ENCODE data around the gene KCNQ1. TPM values are rescaled to one million over a fixed set of nuclear protein-coding genes. Genes with fewer than 3 reads are reported as not detected.
A peak's percentile ranks its signal among the peaks of the same experiment; 100 is the strongest.

The KCNQ1 gene
- total RNA-seq, 2 donors from 2014 or later: 38.9 to 46.1 TPM

DNA sequence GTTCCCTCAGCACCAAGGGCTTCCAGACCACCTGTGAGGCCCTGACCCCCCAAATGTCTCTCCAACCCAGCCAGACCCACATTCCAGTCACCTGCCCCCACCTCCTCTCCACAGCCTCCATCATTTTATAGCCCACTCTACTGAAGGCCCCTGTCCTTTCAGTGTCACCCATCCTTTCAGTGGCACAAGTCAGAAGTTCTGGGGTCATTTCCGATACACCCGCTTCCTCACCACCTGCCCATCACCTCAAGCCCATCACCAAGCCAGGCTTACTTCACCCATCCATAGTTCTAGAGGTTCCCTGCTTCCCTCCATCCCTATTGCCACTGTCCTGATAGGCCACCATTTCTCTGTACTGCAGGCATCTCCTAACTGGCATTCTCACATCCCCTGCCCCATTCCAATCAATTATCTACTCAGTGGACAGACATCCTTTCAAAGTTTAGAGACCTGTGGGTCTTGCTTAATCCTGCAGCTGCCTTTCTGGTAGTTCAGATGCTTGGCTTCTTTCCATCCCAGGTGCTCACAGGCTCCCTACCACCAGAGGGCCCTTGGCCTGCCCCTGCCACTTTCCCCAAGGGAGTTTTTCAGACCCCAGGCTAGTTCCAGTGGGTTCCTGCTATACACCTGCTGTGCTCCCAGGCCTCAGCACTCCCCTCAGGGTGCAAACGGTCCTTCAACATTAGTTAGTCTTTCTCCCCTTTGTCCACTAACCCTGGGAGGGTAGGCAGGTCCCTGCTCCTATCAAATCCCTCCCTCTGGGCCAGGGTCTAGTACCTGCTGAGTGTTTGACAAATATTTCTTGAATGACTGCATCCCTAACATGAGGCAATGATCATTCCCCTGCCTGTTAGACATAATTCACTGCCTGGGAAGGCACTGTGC lies 247.4 kb downstream of the KCNQ1 start:
- intact Hi-C loops (cut with DNase I): no loop called here
- ATAC-seq: peak; percentile 53
- no peak overlapping the region for H3K4me3 ChIP-seq
- H3K4me1 ChIP-seq: peaks cover 72% of the 10 kb centered on the region
- TF ChIP-seq CTCF (IDR thresholded peaks at IDR 0.05): peak in 5 of 7 experiments; percentile 19 to 63 (median 50)
- no peak for TF ChIP-seq POLR2A (IDR thresholded peaks at IDR 0.05)
- DNase-seq: peak; percentile 21 to 67 (median 45)
- no peaks in the 10 kb centered on the region for H3K27me3 ChIP-seq
- peak overlapping the region; percentile 26 to 55 (median 38) for H3K27ac ChIP-seq
- no peaks in the 10 kb centered on the region for H3K36me3 ChIP-seq (replicated peaks in 1 of 2; ENCODE audit: insufficient read depth in 1 of 2, low read depth in 2 of 2)
- H3K9me3 ChIP-seq: no peaks in the 10 kb centered on the region
- 70 to 77% methylated on average over 3 of the region's 3 CpGs for WGBS, 2 donors

DNA sequence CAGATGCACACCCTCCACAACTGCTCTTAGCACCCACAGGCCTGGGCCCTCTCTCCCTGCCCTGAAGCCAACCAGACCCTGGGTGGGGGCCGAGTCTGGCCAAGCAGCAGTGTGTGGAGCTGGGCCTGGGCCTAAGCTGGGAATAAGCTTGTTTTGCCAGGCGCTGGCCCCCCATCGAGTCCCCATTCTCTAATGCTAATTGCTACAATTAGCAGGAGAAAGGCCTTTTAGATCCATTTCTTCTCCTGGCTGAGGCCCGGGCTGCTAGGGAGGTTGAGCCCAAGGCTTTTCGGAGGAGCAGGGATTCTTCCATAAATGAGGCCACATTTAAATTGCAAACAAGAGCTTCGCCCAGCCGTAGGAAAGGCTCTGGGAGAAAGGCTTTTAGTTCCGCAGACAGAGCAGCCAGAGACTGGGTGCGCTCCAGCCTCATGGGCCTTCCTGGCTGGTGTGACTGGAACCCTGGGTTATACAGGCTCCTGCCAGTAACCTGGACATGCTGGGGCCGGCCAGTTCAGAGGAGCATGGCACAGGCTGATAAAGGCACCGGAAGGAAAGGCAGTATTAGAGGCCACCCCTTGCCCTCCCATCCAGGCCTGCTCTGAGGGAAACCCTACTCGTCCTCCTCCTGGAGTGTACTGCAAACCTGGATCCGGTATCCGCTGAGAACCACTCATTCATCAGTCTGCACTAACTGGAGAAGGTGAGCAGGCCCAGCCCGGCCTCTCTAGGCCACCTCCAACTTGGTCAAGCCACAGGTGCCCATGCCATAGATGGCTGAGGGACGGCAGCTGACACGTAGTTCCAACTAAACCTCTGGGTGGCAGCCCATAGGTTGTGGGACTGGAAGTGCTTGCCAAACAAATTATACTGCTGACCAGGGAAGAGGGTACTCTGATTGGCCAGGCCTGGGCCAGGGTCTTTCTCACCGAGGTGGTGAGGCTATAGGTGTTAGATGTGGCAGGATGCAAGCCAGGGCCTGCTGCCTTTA lies 248.8 kb downstream of the KCNQ1 start:
- WGBS, 2 donors: 73 to 89% methylated on average over 14 to 18 of the region's 18 CpGs
- ATAC-seq (no peak), DNase-seq (peak in 3 of 4 donors; percentile 8 to 13 (median 8))
- TF ChIP-seq POLR2A (IDR thresholded peaks at IDR 0.05) (no peak), CTCF (IDR thresholded peaks at IDR 0.05) (peak in 1 of 7 experiments; percentile 3)
- no peak overlapping the region for H3K4me3 ChIP-seq
- H3K27ac ChIP-seq: peak overlapping the region in 2 of 4 donors; percentile 46 to 55
- H3K36me3 ChIP-seq (replicated peaks in 1 of 2; ENCODE audit: insufficient read depth in 1 of 2, low read depth in 2 of 2): no peaks in the 10 kb centered on the region
- H3K27me3 ChIP-seq: no peaks in the 10 kb centered on the region
- peaks cover 59% of the 10 kb centered on the region for H3K4me1 ChIP-seq
- no peaks in the 10 kb centered on the region for H3K9me3 ChIP-seq
- intact Hi-C loops (cut with DNase I): no loop called here

DNA sequence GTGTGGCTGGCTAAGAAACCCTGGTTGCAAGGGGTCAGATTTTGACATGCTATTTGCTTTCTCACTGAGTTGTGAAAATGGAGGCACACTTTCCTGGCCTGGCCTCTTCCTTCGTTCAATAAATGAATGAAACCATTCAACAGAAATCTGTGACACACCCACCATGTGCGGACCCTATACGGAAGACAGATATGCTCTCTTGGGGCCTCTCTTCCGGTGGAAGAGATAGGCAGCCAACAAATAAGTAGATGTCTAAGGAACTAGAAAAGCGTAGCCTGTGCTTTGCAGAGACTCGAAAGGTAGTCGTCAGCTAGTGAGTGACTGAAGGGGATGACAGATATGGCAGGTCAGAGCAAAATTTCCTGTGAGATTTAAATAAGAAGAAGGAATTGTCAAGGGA lies 249.7 kb downstream of the KCNQ1 start:
- Histone ChIP-seq H3K27me3 (no peaks in the 10 kb centered on the region), H3K27ac (no peak overlapping the region), H3K4me3 (no peak overlapping the region), H3K36me3 (replicated peaks in 1 of 2; ENCODE audit: insufficient read depth in 1 of 2, low read depth in 2 of 2) (no peaks in the 10 kb centered on the region), H3K4me1 (peaks cover 50% of the 10 kb centered on the region), H3K9me3 (no peaks in the 10 kb centered on the region)
- DNase-seq: peak in 1 of 4 donors; percentile 4
- no peak for ATAC-seq
- intact Hi-C loops (cut with DNase I): no loop called here
- TF ChIP-seq CTCF (IDR thresholded peaks at IDR 0.05) (no peak), POLR2A (IDR thresholded peaks at IDR 0.05) (no peak)
- WGBS, 2 donors: 77 to 96% methylated on average over 7 of the region's 7 CpGs

DNA sequence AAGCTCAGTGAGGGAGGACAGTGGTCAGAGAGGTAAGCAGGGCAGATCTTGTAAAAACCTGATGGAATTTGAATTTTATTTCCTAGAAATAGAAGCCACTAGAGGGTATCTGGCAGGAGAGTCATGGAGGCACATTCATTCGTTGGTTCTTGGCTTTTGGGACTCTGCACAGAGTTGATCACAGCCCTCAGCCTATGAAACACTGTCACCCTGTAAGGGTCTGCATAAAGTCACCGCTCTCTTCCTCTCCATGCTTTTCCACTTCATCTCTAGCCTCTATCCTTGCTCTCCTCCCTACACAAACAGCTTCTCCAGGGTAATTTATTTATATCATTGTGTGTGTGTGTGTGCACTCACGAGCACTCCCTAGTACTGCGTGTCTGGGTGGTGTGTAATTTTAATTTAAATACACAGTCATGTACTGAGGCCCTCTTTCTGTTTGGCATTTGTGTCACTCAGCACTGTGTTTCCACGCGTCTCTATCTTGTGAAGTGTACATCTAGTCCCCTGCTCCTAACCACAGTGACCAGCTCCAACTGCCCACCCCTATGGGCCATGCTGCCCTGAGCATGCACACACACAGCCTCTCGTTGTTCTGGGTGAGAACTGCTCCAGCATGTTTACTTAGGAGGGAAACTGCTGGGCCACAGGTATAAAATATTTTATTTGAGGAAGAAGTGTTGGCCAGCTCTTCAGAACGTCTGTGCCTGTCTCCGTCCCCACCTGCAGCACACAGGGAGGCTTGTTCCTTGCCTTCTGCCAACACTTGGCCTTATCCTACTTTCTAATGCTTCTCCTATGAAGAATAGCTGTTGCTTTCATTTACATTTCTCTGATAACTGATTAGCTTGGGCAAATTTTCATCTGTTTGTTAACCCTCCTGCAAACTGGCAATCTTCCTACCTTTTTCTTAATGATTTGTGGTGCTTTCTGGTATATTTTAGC lies 250.5 kb downstream of the KCNQ1 start:
- Histone ChIP-seq H3K4me3 (no peak overlapping the region), H3K4me1 (peaks cover 42% of the 10 kb centered on the region), H3K9me3 (no peaks in the 10 kb centered on the region), H3K27ac (no peak overlapping the region), H3K36me3 (replicated peaks in 1 of 2; ENCODE audit: insufficient read depth in 1 of 2, low read depth in 2 of 2) (no peaks in the 10 kb centered on the region), H3K27me3 (no peaks in the 10 kb centered on the region)
- ATAC-seq (no peak), DNase-seq (peak in 2 of 4 donors; percentile 0 to 3)
- intact Hi-C loops (cut with DNase I): no loop called here
- 66 to 74% methylated on average over 9 of the region's 9 CpGs for WGBS, 2 donors
- TF ChIP-seq CTCF (IDR thresholded peaks at IDR 0.05): no peak
- TF ChIP-seq POLR2A (IDR thresholded peaks at IDR 0.05): no peak

Data from body of pancreas (tissue), 4 donors.